WTC11 (cell line): ENCODE data around the gene ANKMY1.

ENCODE experiments used
- CBFB ChIP-seq: sonication (generic); formaldehyde crosslinking; IDR thresholded peaks from 2 replicates; pipeline ENCODE4 v1.8.1; 2022; ENCODE audit warnings: mild to moderate bottlenecking, low read depth, missing genetic modification reagents
- CDX4 ChIP-seq: fragments of 250-450 bp; sonication (Bioruptor Pico); IDR thresholded peaks from 2 replicates; pipeline ENCODE4 v1.9.0; 2021; ENCODE audit warnings: moderate library complexity, mild to moderate bottlenecking, inconsistent platforms, borderline replicate concordance
- CREM ChIP-seq: sonication (generic); formaldehyde crosslinking; IDR thresholded peaks from 2 replicates; pipeline ENCODE4 v1.8.1; 2022; ENCODE audit warnings: mild to moderate bottlenecking, missing genetic modification reagents, moderate library complexity
- CTCF ChIP-seq: fragments of 200-600 bp; IDR thresholded peaks from 2 replicates; pipeline ENCODE4 v1.8.0; 2022; ENCODE audit warnings: antibody characterized with exemption
- E2F5 ChIP-seq: sonication (generic); formaldehyde crosslinking; IDR thresholded peaks from 2 replicates; pipeline ENCODE4 v1.8.1; 2022; ENCODE audit warnings: mild to moderate bottlenecking, moderate library complexity, missing genetic modification reagents
- HMGXB4 ChIP-seq: sonication (generic); formaldehyde crosslinking; IDR thresholded peaks from 2 replicates; pipeline ENCODE4 v1.8.1; 2023; ENCODE audit warnings: mild to moderate bottlenecking, moderate library complexity, missing genetic modification reagents
- MYBL2 ChIP-seq: sonication (generic); formaldehyde crosslinking; IDR thresholded peaks from 2 replicates; pipeline ENCODE4 v1.8.1; 2023; ENCODE audit warnings: mild to moderate bottlenecking, moderate library complexity, missing genetic modification reagents
- RELA ChIP-seq: sonication (generic); formaldehyde crosslinking; IDR thresholded peaks from 2 replicates; pipeline ENCODE4 v1.8.1; 2022; ENCODE audit warnings: missing genetic modification reagents, mild to moderate bottlenecking, borderline replicate concordance
- ZNF138 ChIP-seq: sonication (generic); formaldehyde crosslinking; conservative IDR thresholded peaks from 2 replicates; pipeline ENCODE4 v1.8.1; 2022; ENCODE audit warnings: mild to moderate bottlenecking, moderate library complexity, missing genetic modification reagents
- TF ChIP-seq, protein P1 (sequence below): sonication (generic); formaldehyde crosslinking; IDR thresholded peaks from 2 replicates; pipeline ENCODE4 v1.8.1; 2023; ENCODE audit warnings: mild to moderate bottlenecking, missing genetic modification reagents

- TF ChIP-seq E2F5 (CRISPR knock-in tag): no peak
- TF ChIP-seq MYBL2: no peak
- TF ChIP-seq HMGXB4 (CRISPR knock-in tag): no peak
- TF ChIP-seq CBFB (CRISPR knock-in tag): no peak
- TF ChIP-seq RELA (CRISPR knock-in tag): no peak
- no peak for TF ChIP-seq ZNF138 (CRISPR knock-in tag)
- TF ChIP-seq CTCF: no peak
- no peak for TF ChIP-seq CREM (CRISPR knock-in tag)
- no peak for TF ChIP-seq CDX4
- TF ChIP-seq, protein P1, sequence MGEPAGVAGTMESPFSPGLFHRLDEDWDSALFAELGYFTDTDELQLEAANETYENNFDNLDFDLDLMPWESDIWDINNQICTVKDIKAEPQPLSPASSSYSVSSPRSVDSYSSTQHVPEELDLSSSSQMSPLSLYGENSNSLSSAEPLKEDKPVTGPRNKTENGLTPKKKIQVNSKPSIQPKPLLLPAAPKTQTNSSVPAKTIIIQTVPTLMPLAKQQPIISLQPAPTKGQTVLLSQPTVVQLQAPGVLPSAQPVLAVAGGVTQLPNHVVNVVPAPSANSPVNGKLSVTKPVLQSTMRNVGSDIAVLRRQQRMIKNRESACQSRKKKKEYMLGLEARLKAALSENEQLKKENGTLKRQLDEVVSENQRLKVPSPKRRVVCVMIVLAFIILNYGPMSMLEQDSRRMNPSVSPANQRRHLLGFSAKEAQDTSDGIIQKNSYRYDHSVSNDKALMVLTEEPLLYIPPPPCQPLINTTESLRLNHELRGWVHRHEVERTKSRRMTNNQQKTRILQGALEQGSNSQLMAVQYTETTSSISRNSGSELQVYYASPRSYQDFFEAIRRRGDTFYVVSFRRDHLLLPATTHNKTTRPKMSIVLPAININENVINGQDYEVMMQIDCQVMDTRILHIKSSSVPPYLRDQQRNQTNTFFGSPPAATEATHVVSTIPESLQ: no peak
Measured at GRCh38 chr2:240457223-240458043, 100.4 kb downstream of the ANKMY1 start.
